K562 (cell line): ENCODE results near the gene ZNF668. TPM values are rescaled to one million over a fixed set of nuclear protein-coding genes. Genes with fewer than 3 reads are reported as not detected.
A peak's percentile ranks its signal among the peaks of the same experiment; 100 is the strongest.

ENCODE experiments used
- ARHGAP35 ChIP-seq: fragments of 450-650 bp; IDR thresholded peaks from 2 replicates; pipeline ENCODE4 v1.6.1; 2018; ENCODE audit not compliant: partially characterized antibody
- ATF7 ChIP-seq: fragments of 450-650 bp; IDR thresholded peaks from 2 replicates; pipeline ENCODE4 v1.7.1; 2014; ENCODE audit warnings: mild to moderate bottlenecking, moderate library complexity
- BCLAF1 ChIP-seq, 2 experiments: fragments of 450-650 bp in 1 of 2; IDR thresholded peaks; 2 replicates each; pipeline ENCODE4 v1.6.1; 2011 to 2017; ENCODE audit warnings: low read depth in 2 of 2, antibody characterized with exemption in 1 of 2, borderline replicate concordance in 1 of 2, low read length in 1 of 2, mild to moderate bottlenecking in 1 of 2, mixed read lengths in 1 of 2; ENCODE audit not compliant: control insufficient read depth in 1 of 2
- CHAMP1 ChIP-seq: fragments of 450-650 bp; IDR thresholded peaks from 2 replicates; pipeline ENCODE4 v1.6.1; 2016; ENCODE audit warnings: mild to moderate bottlenecking
- HNRNPLL ChIP-seq: fragments of 200-400 bp; formaldehyde crosslinking; IDR thresholded peaks from 2 replicates; pipeline ENCODE4 v1.6.1; 2017; ENCODE audit warnings: low read length, low read depth, mild to moderate bottlenecking; ENCODE audit not compliant: poor library complexity, severe bottlenecking
- KLF1 ChIP-seq: fragments of 450-650 bp; IDR thresholded peaks from 2 replicates; pipeline ENCODE4 v1.6.1; 2016; ENCODE audit warnings: missing genetic modification characterization, missing compliant biosample characterization
- MXI1 ChIP-seq: IDR thresholded peaks from 2 replicates; pipeline ENCODE4 v1.6.1; 2011; ENCODE audit warnings: low read depth, mild to moderate bottlenecking, improper control_type of control experiment, low read length
- MYBL2 ChIP-seq, 2 experiments: fragments of 450-650 bp in 1 of 2; sonication (generic) in 1 of 2; formaldehyde crosslinking in 1 of 2; IDR thresholded peaks; 2 replicates each; pipeline versions ENCODE4 v1.6.1 to v1.8.1; 2017 to 2022; ENCODE audit warnings: borderline replicate concordance in 1 of 2, inconsistent platforms in 1 of 2, low read depth in 1 of 2, mild to moderate bottlenecking in 1 of 2, missing genetic modification reagents in 1 of 2, moderate library complexity in 1 of 2
- NCOA6 ChIP-seq: fragments of 450-650 bp; IDR thresholded peaks from 2 replicates; pipeline ENCODE4 v1.6.1; 2017; ENCODE audit warnings: mild to moderate bottlenecking
- RAD51 ChIP-seq: fragments of 450-650 bp; IDR thresholded peaks from 2 replicates; pipeline ENCODE4 v1.7.1; 2016; ENCODE audit warnings: low read depth, mild to moderate bottlenecking, borderline replicate concordance
- RCOR1 ChIP-seq, 2 experiments: IDR thresholded peaks; 2 replicates each; pipeline ENCODE4 v1.6.1; 2012; ENCODE audit warnings: low read depth in 2 of 2, low read length in 2 of 2, borderline replicate concordance in 1 of 2, improper control_type of control experiment in 1 of 2
- TAF1 ChIP-seq: IDR thresholded peaks from 2 replicates; pipeline ENCODE4 v1.6.1; 2011; ENCODE audit warnings: mild to moderate bottlenecking, low read length, moderate library complexity; ENCODE audit not compliant: insufficient read depth, control insufficient read depth, severe bottlenecking; ENCODE audit errors: extremely low read depth
- THAP12 ChIP-seq: fragments of 250-450 bp; sonication (Bioruptor Pico); IDR thresholded peaks from 2 replicates; pipeline ENCODE4 v1.9.0; 2021; ENCODE audit warnings: mild to moderate bottlenecking, inconsistent platforms
- ZFP91 ChIP-seq: sonication (generic); formaldehyde crosslinking; IDR thresholded peaks from 2 replicates; pipeline ENCODE4 v1.8.0; 2022; ENCODE audit warnings: mild to moderate bottlenecking, missing genetic modification reagents
- ZNF253 ChIP-seq: fragments of 250-450 bp; sonication (Bioruptor Pico); conservative IDR thresholded peaks from 2 replicates; pipeline ENCODE4 v1.6.1; 2021; ENCODE audit warnings: mild to moderate bottlenecking
- polyA plus RNA-seq, 8 experiments: library from polyadenylated mRNA; depleted of rRNA in 4 of 8; stranded (reverse) in 5 of 8; unstranded in 3 of 8; fragments of >200 nt; fragmentation: Nextera tagmentation in 2 of 8; fragmentation: Illumina TruSeq in 1 of 8; extraction: Ambion mirVana in 2 of 8; extraction: Trizol in 1 of 8; gene quantifications; 2 replicates each; pipeline versions ENCODE4 v1.2.1 to v1.2.3, GENCODE V29; 2011 to 2014; ENCODE audit warnings: inconsistent platforms in 1 of 8, missing spikeins in 1 of 8
- total RNA-seq, 7 experiments: library from RNA; depleted of rRNA in 6 of 7; stranded (reverse); fragments of >200 nt in 6 of 7; fragmentation: Illumina TruSeq in 2 of 7; extraction: Trizol in 2 of 7; gene quantifications; 2 replicates each; pipeline versions ENCODE4 v1.2.1 to v1.2.3, GENCODE V29; 2011 to 2021; ENCODE audit warnings: low replicate concordance in 1 of 7

The ZNF668 gene
- total and polyA plus RNA-seq, 9 of the 15 experiments (the other 6 are each of a cell fraction or from before 2014, with no cell fraction given) = 0.04 to 15.3 (median 3.8) TPM; not detected in 1

GRCh38 chr16:31073970-31074813 lies at the start of gene ZNF668, which contains the start of gene ZNF646 (continued):
- TF ChIP-seq CHAMP1 (no peak), TAF1 (peak; percentile 77), RCOR1 (IDR thresholded peaks at IDR 0.05; ENCODE audit: borderline replicate concordance in 1 of 2, low read depth in 2 of 2, low read length in 2 of 2) (no peak), MXI1 (peak; percentile 57; the same call in 1 of the 2 replicates), RAD51 (no peak), MYBL2 (IDR thresholded peaks at IDR 0.05; ENCODE audit: low read depth) (no peak), MYBL2 (CRISPR knock-in tag; IDR thresholded peaks at IDR 0.05; ENCODE audit: borderline replicate concordance) (no peak), THAP12 (peak; percentile 77), BCLAF1 (IDR thresholded peaks at IDR 0.05; ENCODE audit: borderline replicate concordance in 1 of 2, control insufficient read depth in 1 of 2, low read depth in 2 of 2, low read length in 1 of 2) (peak in 1 of 2 experiments; percentile 97; a peak in 2 of 4 replicates), ZFP91 (CRISPR knock-in tag) (no peak), KLF1 (tag) (no peak), HNRNPLL (peak; percentile 87), ZNF253 (no peak), ARHGAP35 (no peak), NCOA6 (no peak), ATF7 (peak; percentile 84)
